LNCAP (cell line): Measurements from ENCODE around the gene DAZAP2.

ENCODE experiments used
- CTCF ChIP-seq: fragments of 450-650 bp; IDR thresholded peaks from 2 replicates; pipeline ENCODE4 v1.5.1; 2017; ENCODE audit warnings: mild to moderate bottlenecking

The DAZAP2 gene

GRCh38 chr12:51265024-51265423 is 26.4 kb downstream of the DAZAP2 start:
- no peak for TF ChIP-seq CTCF

GRCh38 chr12:51269174-51270066 is 30.8 kb downstream of the DAZAP2 start:
- TF ChIP-seq CTCF, result no peak

- TF ChIP-seq CTCF, result no peak
Measured at GRCh38 chr12:51270067-51270950, 31.7 kb downstream of the DAZAP2 start, which contains the start of gene SMAGP. Gene SMAGP (minus strand): TSS chr12:51270415. CDS start chr12:51269278, 1,137 bp downstream.

GRCh38 chr12:51270951-51271518 is 32.4 kb downstream of the DAZAP2 start:
- TF ChIP-seq CTCF, result no peak

- TF ChIP-seq CTCF, result no peak
Measured at GRCh38 chr12:51275088-51275487, 36.5 kb downstream of the DAZAP2 start.

GRCh38 chr12:51281202-51281924 is 42.7 kb downstream of the DAZAP2 start:
- TF ChIP-seq CTCF, result no peak

GRCh38 chr12:51285843-51286242 is 47.2 kb downstream of the DAZAP2 start:
- TF ChIP-seq CTCF, result no peak
